ENCODE data around the gene POLH. TPM values are rescaled to one million over a fixed set of nuclear protein-coding genes. Genes with fewer than 3 reads are reported as not detected.

Gene POLH
- total and polyA plus RNA-seq, 2 donors (not counting 3 experiments of a cell fraction or from before 2014, with no cell fraction given): 9.3 to 36.6 TPM

GRCh38 chr6:43540507-43540906 lies 35.5 kb upstream of the POLH start:
- Histone ChIP-seq H3K27me3 (ENCODE audit: control insufficient read depth in 2 of 2, insufficient read depth in 2 of 2, low read length in 2 of 2) (no peaks in the 10 kb centered on the region), H3K4me2 (ENCODE audit: insufficient read depth, low read length) (no peak overlapping the region), H3K27ac (ENCODE audit: insufficient read depth, low read depth, low read length) (no peak overlapping the region), H3K9me3 (replicated peaks; ENCODE audit: control insufficient read depth, insufficient read depth, low read length) (no peaks in the 10 kb centered on the region), H3K4me1 (ENCODE audit: control insufficient read depth, extremely low read depth, insufficient read depth, low read length) (no peaks in the 10 kb centered on the region), H4K20me1 (replicated peaks; ENCODE audit: control insufficient read depth, extremely low read depth, insufficient read depth, low read length) (no peaks in the 10 kb centered on the region), H2AFZ (ENCODE audit: low read depth, low read length) (no peak overlapping the region), H3K79me2 (ENCODE audit: control insufficient read depth, insufficient read depth, low read length) (no peaks in the 10 kb centered on the region), H3K9me1 (replicated peaks; ENCODE audit: control insufficient read depth, extremely low read depth, insufficient read depth, low read length) (no peaks in the 10 kb centered on the region), H3K36me3 (ENCODE audit: control insufficient read depth in 2 of 2, extremely low read depth in 1 of 2, insufficient read depth in 2 of 2, low read length in 2 of 2) (peaks cover 2 to 11% of the 10 kb centered on the region in 2 experiments), H3K9ac (replicated peaks; ENCODE audit: extremely low read depth, insufficient read depth, low read length) (no peak overlapping the region), H3K4me3 (replicated peaks in 1 of 3; ENCODE audit: insufficient read depth in 1 of 3, low read depth in 1 of 3, low read length in 3 of 3) (no peak overlapping the region)
- TF ChIP-seq POLR2AphosphoS5 (IDR thresholded peaks at IDR 0.05; ENCODE audit: insufficient read depth, low read depth, low read length) (no peak), EZH2 (IDR thresholded peaks at IDR 0.05; ENCODE audit: borderline replicate concordance, low read depth, low read length, severe bottlenecking) (no peak), POLR2A (IDR thresholded peaks at IDR 0.05; ENCODE audit: low read depth, low read length) (no peak), CTCF (IDR thresholded peaks at IDR 0.05; ENCODE audit: extremely low read depth in 1 of 2, insufficient read depth in 1 of 2, low read depth in 1 of 2, low read length in 2 of 2) (no peak), MAX (IDR thresholded peaks at IDR 0.05; ENCODE audit: insufficient read depth, insufficient read length) (no peak), MYC (IDR thresholded peaks at IDR 0.05; ENCODE audit: low read depth, low read length) (no peak), JUN (IDR thresholded peaks at IDR 0.05; ENCODE audit: borderline replicate concordance, insufficient read depth, insufficient read length, low read depth) (no peak), FOS (IDR thresholded peaks at IDR 0.05; ENCODE audit: borderline replicate concordance, insufficient read depth, low read length) (no peak), GATA2 (IDR thresholded peaks at IDR 0.05; ENCODE audit: insufficient read depth, insufficient read length, low read depth, low read length) (no peak)
- ChIA-PET CTCF (interaction anchor here (1.4 kb wide), 1 partner anchor 33 kb away, joined by 3 read pairs; no protein-coding TSS in a partner anchor), POLR2A (no interaction called here)
- no TSS peak for BruUV-seq (replicated peaks)
- intact Hi-C loops (cut with micrococcal nuclease): no loop called here
- DNase-seq (ENCODE audit: low read depth, low spot score) (no peak), FAIRE-seq (no peak)
- dilution Hi-C loops (cut with MboI; ENCODE audit: extremely low pct_ligation_motif_present, low sequenced_read_pairs): no loop called here
